H4 (cell line): ENCODE measurements around the gene SLCO3A1. TPM values are rescaled to one million over a fixed set of nuclear protein-coding genes. Genes with fewer than 3 reads are reported as not detected.
"Not testable (repeated sequence)": the region's sequence is repeated elsewhere in the genome, so short reads cannot be mapped to it uniquely, and the experiment has no call there.

Source experiments
- DNase-seq: peaks from one replicate; pipeline ENCODE4 v3.0.0-alpha.2; 2015; ENCODE audit warnings: low spot score
- total RNA-seq: library from RNA; depleted of rRNA; stranded (reverse); fragments of >200 nt; shearing (Covaris generic); gene quantifications from 2 replicates; pipeline ENCODE4 v1.2.3, GENCODE V29; 2014

Gene SLCO3A1
- total RNA-seq, 1 experiment from 2014 or later, result 9.3 TPM

- DNase-seq, result no peak
These were observed 307.6 kb downstream of the SLCO3A1 start for GRCh38 chr15:92161039-92161670.

- no peak for DNase-seq
These were observed 309.1 kb downstream of the SLCO3A1 start for GRCh38 chr15:92162657-92163056.

DNA sequence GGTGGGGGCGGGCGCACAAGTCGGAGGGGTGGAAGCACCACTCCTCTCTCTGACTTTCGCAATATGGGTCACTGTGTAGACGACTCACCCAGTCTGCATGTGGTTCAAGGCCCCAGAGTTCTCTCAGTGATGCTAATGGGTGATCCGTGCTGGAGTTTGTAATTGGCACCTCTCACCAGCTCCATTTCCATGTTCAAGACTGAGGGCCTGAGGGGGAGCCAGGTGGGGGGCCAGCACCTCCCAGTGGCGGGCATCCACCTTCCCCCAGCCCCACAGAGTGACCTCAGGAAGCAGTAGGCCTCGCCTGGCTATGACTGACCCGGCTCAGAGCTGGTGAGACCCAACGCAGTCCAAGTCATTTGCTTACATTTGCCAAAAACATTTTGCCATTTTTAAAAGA lies 310.1 kb downstream of the SLCO3A1 start:
- no peak for DNase-seq

- DNase-seq, result no peak
These were observed 311.0 kb downstream of the SLCO3A1 start for GRCh38 chr15:92164327-92165000.

GRCh38 chr15:92165001-92165346 lies 311.5 kb downstream of the SLCO3A1 start:
- DNase-seq, result no peak

DNA sequence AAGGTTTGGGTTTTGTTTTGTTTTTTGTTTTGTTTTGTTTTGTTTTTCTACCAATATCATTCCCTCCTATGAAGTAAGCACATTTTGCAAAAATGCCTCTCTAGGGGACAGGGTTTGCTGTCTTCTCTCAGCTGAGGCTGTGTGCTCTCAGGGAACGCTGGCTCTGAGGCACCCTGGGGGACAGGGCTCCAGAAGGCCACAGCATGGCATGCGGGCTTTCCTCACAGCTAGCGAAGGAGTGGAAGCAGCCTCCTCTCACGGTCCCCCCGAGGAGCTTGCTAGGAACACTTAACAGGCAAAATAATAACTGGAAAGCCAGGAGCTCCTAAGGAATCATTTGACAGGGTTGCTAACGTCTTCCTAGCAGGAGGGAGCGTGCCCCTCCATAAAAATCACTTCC lies 312.5 kb downstream of the SLCO3A1 start:
- no peak for DNase-seq

- DNase-seq, result no peak
These were observed 313.4 kb downstream of the SLCO3A1 start for GRCh38 chr15:92166751-92167405.

- no peak for DNase-seq
These were observed 313.9 kb downstream of the SLCO3A1 start for GRCh38 chr15:92167451-92167850.

- DNase-seq, result no peak
These were observed 314.7 kb downstream of the SLCO3A1 start for GRCh38 chr15:92168066-92168683.

GRCh38 chr15:92170897-92171296 lies 317.4 kb downstream of the SLCO3A1 start:
- no peak for DNase-seq

- DNase-seq, result no peak
These were observed 325.4 kb downstream of the SLCO3A1 start for GRCh38 chr15:92178911-92179310.

DNA sequence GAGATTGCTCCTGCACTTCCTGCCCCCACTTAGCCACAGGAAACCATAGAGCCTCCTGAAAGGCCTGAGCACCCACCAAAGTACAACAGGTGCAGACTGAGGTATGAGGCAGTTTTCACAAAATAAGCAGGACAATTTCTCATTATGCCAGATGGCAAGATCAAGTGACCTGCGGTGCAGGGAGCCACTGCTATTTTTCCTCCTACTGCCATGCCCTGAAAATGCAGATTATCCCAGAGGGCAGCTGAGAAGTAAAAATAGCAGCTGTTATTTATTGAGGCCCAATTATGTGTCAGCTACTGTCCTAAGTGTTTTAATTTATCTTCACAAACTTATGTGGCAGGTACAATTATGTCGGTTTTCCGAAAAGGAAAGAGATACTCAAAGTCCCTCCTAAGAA lies 330.6 kb downstream of the SLCO3A1 start:
- DNase-seq, result no peak

DNA sequence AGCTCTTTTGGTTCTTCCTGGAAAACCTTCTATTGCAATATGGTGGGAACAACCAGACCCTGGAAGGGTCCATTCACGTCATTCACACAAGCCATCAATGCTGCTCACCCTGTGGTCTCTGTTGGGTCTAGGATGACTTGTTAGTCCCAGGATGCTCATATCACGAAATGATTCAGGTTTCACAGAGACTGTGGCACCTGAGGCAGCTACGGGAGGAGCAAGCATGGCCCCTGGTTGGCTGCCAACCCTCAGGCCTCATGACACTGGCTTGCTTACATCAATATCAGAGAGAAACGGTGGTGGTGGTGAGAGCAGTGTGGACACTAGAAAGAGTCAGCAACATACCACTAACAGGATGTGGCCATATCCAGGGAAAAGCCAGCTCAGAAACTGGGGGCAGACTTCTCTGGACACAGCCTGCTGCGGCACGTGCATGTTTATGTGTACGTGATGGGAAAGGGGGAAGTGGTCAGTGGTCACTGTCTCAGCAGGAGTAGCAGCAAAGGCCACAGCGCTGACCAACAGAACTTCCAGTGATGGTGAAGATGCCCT lies 331.2 kb downstream of the SLCO3A1 start:
- no peak for DNase-seq

DNA sequence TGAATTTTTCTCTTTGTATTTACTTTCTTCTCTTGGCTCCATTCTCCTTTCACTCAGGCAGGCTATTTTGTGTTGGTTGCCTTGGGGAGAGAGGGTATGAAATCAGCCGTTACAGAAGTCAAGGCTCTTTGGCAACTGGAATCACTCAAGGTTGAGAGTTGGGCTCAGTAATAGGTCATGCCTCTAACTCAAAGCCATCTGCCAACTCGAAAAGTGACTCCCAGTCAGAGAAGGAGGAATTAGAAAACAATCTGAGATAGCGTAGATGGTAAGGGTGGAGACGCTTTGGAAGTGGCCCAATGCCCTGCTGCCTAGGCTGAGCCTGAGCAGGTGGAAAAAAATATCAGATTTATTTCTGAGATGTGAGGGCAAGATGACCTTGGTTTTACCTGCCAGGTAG lies 334.5 kb downstream of the SLCO3A1 start:
- no peak for DNase-seq

- DNase-seq, result no peak
These were observed 335.7 kb downstream of the SLCO3A1 start for GRCh38 chr15:92189166-92189565.

DNA sequence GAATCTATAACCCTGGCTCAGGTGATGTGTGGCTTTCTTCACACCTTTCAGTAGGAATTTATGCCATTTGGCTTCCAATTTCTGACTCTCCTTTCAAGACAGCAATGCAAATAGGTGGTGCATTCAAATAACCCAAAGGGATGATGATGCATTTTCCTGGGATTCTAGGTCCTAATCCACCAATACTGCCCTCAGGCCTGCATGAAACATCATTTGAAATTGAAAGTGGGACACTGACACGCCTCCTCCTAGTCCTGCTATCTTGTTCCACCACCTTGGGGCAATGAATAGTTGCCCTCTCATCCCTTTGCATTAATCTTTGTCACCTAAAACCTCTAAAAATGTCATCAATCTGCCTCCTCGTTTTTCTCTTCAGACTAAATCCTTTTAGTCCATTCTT lies 341.7 kb downstream of the SLCO3A1 start:
- DNase-seq, result no peak

- no peak for DNase-seq
These were observed 342.8 kb downstream of the SLCO3A1 start for GRCh38 chr15:92196342-92196741.

DNA sequence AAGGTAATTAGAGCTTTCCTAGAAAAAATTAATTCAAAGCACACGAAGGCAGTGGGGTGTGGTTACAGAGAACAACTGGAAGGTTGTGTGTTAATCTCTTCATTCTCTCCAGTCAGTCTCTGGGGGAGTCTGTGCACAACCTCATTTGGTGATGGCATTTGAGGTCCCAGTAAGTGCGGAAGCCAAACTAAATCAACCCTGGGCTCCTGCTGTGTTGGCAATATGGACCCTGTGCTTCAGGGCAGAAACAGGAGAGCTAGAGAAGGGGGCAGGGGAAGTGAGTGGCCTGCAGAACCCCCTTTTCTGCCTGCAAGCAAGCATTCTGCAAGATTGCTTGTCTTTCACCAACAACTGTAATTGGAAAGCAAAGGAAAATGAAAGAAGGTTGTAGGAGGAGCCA lies 344.2 kb downstream of the SLCO3A1 start:
- no peak for DNase-seq

GRCh38 chr15:92200891-92201290 lies 347.4 kb downstream of the SLCO3A1 start:
- no peak for DNase-seq

- no peak for DNase-seq
These were observed 351.8 kb downstream of the SLCO3A1 start for GRCh38 chr15:92205255-92205739.

GRCh38 chr15:92207601-92208000 lies 354.1 kb downstream of the SLCO3A1 start:
- DNase-seq, result not testable (repeated sequence)
